SK-N-SH (cell line): ENCODE measurements around the gene PPP2R5C. TPM values are rescaled to one million over a fixed set of nuclear protein-coding genes. Genes with fewer than 3 reads are reported as not detected.

ENCODE experiments used
- CTCF ChIA-PET: fragments of 300-600, 350-600 bp; formaldehyde crosslinking; extraction: SDS; loops from one replicate; lab custom pipeline; 2021; lab: Yijun Ruan, JAX
- POLR2A ChIA-PET: fragments of 350-600 bp; sonication (Branson Sonifier 250); formaldehyde crosslinking; extraction: SDS; loops from one replicate; lab custom pipeline; 2020; ENCODE audit warnings: antibody characterized with exemption, inconsistent platforms; lab: Yijun Ruan, JAX
- DNase-seq: peaks from one replicate; pipeline ENCODE4 v3.0.0; 2012
- H2AFZ ChIP-seq: fragments of 200-600 bp; sonication (generic); 2 replicates; pipeline ENCODE4 v1.8.1; 2016; ENCODE audit warnings: antibody characterized with exemption, mild to moderate bottlenecking, low read depth
- H3F3A ChIP-seq: fragments of 200-600 bp; sonication (generic); replicated peaks from 2 replicates; pipeline ENCODE3; 2016; ENCODE audit warnings: antibody characterized with exemption, mild to moderate bottlenecking; ENCODE audit not compliant: insufficient read depth
- H3K27ac ChIP-seq, 2 experiments: fragments of 200-500 bp in 1 of 2; fragments of 200-600 bp in 1 of 2; sonication (Bioruptor generic) in 1 of 2; sonication (generic), shearing (Covaris generic) in 1 of 2; 2 replicates each; pipeline versions ENCODE4 v1.5.1 to v1.6.1; 2014 to 2016; ENCODE audit warnings: low read depth in 2 of 2, inconsistent platforms in 1 of 2, low read length in 1 of 2, mild to moderate bottlenecking in 1 of 2, mixed read lengths in 1 of 2
- H3K27me3 ChIP-seq: fragments of 200-600 bp; sonication (generic), shearing (Covaris generic); 2 replicates; pipeline ENCODE4 v1.6.1; 2016; ENCODE audit warnings: mixed run types; ENCODE audit not compliant: insufficient read depth
- H3K36me3 ChIP-seq, 2 experiments: fragments of 200-500 bp in 1 of 2; fragments of 200-600 bp in 1 of 2; sonication (Bioruptor generic) in 1 of 2; sonication (generic) in 1 of 2; replicated peaks in 1 of 2; 2 replicates each; pipeline versions ENCODE3 to v1.5.1; 2014 to 2016; ENCODE audit warnings: low read length in 1 of 2, mild to moderate bottlenecking in 1 of 2; ENCODE audit not compliant: insufficient read depth in 2 of 2, control insufficient read depth in 1 of 2
- H3K4me1 ChIP-seq, 2 experiments: fragments of 200-500 bp in 1 of 2; fragments of 200-600 bp in 1 of 2; sonication (Bioruptor generic) in 1 of 2; sonication (generic), shearing (Covaris generic) in 1 of 2; 2 replicates each; pipeline versions ENCODE4 v1.5.1 to v1.6.1; 2014 to 2016; ENCODE audit warnings: low read depth in 1 of 2, low read length in 1 of 2, mixed run types in 1 of 2; ENCODE audit not compliant: insufficient read depth in 2 of 2, control insufficient read depth in 1 of 2
- H3K4me2 ChIP-seq: fragments of 200-600 bp; sonication (generic), shearing (Covaris generic); 2 replicates; pipeline ENCODE4 v1.6.1; 2017; ENCODE audit warnings: mixed run types
- H3K4me3 ChIP-seq, 2 experiments: fragments of 200-500 bp in 1 of 2; fragments of 200-600 bp in 1 of 2; sonication (Bioruptor generic) in 1 of 2; sonication (generic), shearing (Covaris generic) in 1 of 2; 2 replicates each; pipeline versions ENCODE4 v1.5.1 to v1.8.1; 2014 to 2016; ENCODE audit warnings: low read depth in 2 of 2, inconsistent platforms in 1 of 2, low read length in 1 of 2, mild to moderate bottlenecking in 1 of 2, mixed read lengths in 1 of 2, moderate library complexity in 1 of 2
- H3K79me2 ChIP-seq: fragments of 200-600 bp; sonication (generic); 2 replicates; pipeline ENCODE4 v1.8.1; 2017; ENCODE audit warnings: mild to moderate bottlenecking; ENCODE audit not compliant: insufficient read depth
- H3K9ac ChIP-seq: fragments of 200-600 bp; sonication (generic); 2 replicates; pipeline ENCODE4 v1.6.1; 2017; ENCODE audit warnings: mixed run types
- H3K9me2 ChIP-seq: fragments of 200-600 bp; sonication (generic); 2 replicates; pipeline ENCODE4 v1.6.1; 2017; ENCODE audit warnings: mixed run types
- H3K9me3 ChIP-seq: fragments of 200-600 bp; sonication (generic); 2 replicates; pipeline ENCODE4 v1.6.1; 2017; ENCODE audit warnings: mixed run types, mild to moderate bottlenecking, moderate library complexity
- H4K20me1 ChIP-seq: fragments of 200-600 bp; sonication (generic); 2 replicates; pipeline ENCODE4 v1.6.1; 2017; ENCODE audit warnings: mild to moderate bottlenecking, mixed run types; ENCODE audit not compliant: insufficient read depth
- CHD2 ChIP-seq: fragments of 150-350 bp; IDR thresholded peaks from 2 replicates; pipeline ENCODE4 v1.6.1; 2018; ENCODE audit warnings: low read length; ENCODE audit not compliant: partially characterized antibody
- ELF1 ChIP-seq: IDR thresholded peaks from 2 replicates; pipeline ENCODE4 v1.4.0; 2012
- EZH2phosphoT487 ChIP-seq: fragments of 200-600 bp; sonication (generic); IDR thresholded peaks from 2 replicates; pipeline ENCODE4 v1.6.1; 2017; ENCODE audit warnings: low read depth, mixed run types, mild to moderate bottlenecking, antibody characterized with exemption, moderate library complexity, borderline replicate concordance
- FOSL2 ChIP-seq: IDR thresholded peaks from 2 replicates; pipeline ENCODE4 v1.4.0; 2012; ENCODE audit warnings: low read depth, mild to moderate bottlenecking, moderate library complexity, borderline replicate concordance
- FOXJ3 ChIP-seq: sonication (generic); formaldehyde crosslinking; IDR thresholded peaks from 2 replicates; pipeline ENCODE4 v1.5.1; 2020; ENCODE audit warnings: mild to moderate bottlenecking, missing genetic modification reagents
- FOXM1 ChIP-seq: IDR thresholded peaks from 2 replicates; pipeline ENCODE4 v1.4.0; 2012; ENCODE audit warnings: low read depth, mild to moderate bottlenecking
- JUND ChIP-seq: IDR thresholded peaks from 2 replicates; pipeline ENCODE4 v1.4.0; 2012
- MEF2A ChIP-seq: IDR thresholded peaks from 2 replicates; pipeline ENCODE4 v1.4.0; 2012; ENCODE audit warnings: low read depth, borderline replicate concordance
- POLR2AphosphoS5 ChIP-seq: IDR thresholded peaks from 2 replicates; pipeline ENCODE4 v1.6.1; 2012; ENCODE audit warnings: low read depth, low read length
- SMC3 ChIP-seq: IDR thresholded peaks from 2 replicates; pipeline ENCODE4 v1.6.1; 2012; ENCODE audit warnings: low read depth, low read length, improper control_type of control experiment
- TAF1 ChIP-seq: IDR thresholded peaks from 2 replicates; pipeline ENCODE4 v1.6.1; 2012; ENCODE audit warnings: low read depth, mild to moderate bottlenecking, low read length, moderate library complexity, borderline replicate concordance
- WGBS: methylation state at CpG from one replicate; pipeline ENCODE4 v1.1.6; 2017; ENCODE audit warnings: low lambda C conversion rate; 5-methylcytosine and 5-hydroxymethylcytosine counted together
- polyA plus RNA-seq, 3 experiments: library from polyadenylated mRNA; depleted of rRNA; stranded (reverse); fragments of >200 nt; gene quantifications; 2 replicates each; pipeline ENCODE4 v1.2.3, GENCODE V29; 2012
- TF ChIP-seq, protein P1 (sequence below): IDR thresholded peaks from 2 replicates; pipeline ENCODE4 v1.6.1; 2012; ENCODE audit warnings: mild to moderate bottlenecking, low read depth, low read length, moderate library complexity
- TF ChIP-seq, protein P2 (sequence below): fragments of 150-350 bp; IDR thresholded peaks from 2 replicates; pipeline ENCODE4 v1.6.1; 2016; ENCODE audit warnings: mild to moderate bottlenecking, low read depth, low read length
- TF ChIP-seq, protein P3 (sequence below): IDR thresholded peaks from 2 replicates; pipeline ENCODE4 v1.4.0; 2012; ENCODE audit warnings: low read depth, borderline replicate concordance
- TF ChIP-seq, protein P4 (sequence below): fragments of 150-350 bp; IDR thresholded peaks from 2 replicates; pipeline ENCODE4 v1.6.1; 2017; ENCODE audit warnings: antibody characterized with exemption, low read length, low read depth, borderline replicate concordance
- TF ChIP-seq, protein P5 (sequence below): fragments of 200-600 bp; sonication (generic); IDR thresholded peaks from 2 replicates; pipeline ENCODE4 v1.6.1; 2017; ENCODE audit warnings: antibody characterized with exemption, mild to moderate bottlenecking, moderate library complexity
- TF ChIP-seq, protein P6 (sequence below): IDR thresholded peaks from 2 replicates; pipeline ENCODE4; 2012

PPP2R5C gene
- polyA plus RNA-seq, 1 of the 3 experiments (the other 2 are of a cell fraction), result 43.7 TPM

DNA sequence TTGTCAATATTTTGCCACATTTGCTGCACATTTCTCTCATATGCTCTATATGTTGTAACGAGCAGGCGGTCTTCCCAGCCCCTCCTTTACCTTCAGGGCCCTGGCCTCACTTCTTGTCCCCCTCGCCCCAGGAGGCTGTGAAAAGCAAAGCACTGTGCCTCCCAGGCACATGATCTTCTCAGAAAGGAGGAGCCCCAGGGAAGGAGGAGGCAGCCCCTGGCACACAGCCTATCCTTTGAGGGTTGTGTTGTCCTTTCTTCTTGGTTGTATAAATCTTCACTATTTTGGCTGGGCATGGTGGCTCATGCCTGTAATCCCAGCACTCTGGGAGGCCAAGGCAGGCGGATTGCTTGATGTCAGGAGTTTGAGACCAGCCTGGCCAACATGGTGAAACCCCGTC lies 77.0 kb downstream of the PPP2R5C start (continued):
- TF ChIP-seq, protein P1, sequence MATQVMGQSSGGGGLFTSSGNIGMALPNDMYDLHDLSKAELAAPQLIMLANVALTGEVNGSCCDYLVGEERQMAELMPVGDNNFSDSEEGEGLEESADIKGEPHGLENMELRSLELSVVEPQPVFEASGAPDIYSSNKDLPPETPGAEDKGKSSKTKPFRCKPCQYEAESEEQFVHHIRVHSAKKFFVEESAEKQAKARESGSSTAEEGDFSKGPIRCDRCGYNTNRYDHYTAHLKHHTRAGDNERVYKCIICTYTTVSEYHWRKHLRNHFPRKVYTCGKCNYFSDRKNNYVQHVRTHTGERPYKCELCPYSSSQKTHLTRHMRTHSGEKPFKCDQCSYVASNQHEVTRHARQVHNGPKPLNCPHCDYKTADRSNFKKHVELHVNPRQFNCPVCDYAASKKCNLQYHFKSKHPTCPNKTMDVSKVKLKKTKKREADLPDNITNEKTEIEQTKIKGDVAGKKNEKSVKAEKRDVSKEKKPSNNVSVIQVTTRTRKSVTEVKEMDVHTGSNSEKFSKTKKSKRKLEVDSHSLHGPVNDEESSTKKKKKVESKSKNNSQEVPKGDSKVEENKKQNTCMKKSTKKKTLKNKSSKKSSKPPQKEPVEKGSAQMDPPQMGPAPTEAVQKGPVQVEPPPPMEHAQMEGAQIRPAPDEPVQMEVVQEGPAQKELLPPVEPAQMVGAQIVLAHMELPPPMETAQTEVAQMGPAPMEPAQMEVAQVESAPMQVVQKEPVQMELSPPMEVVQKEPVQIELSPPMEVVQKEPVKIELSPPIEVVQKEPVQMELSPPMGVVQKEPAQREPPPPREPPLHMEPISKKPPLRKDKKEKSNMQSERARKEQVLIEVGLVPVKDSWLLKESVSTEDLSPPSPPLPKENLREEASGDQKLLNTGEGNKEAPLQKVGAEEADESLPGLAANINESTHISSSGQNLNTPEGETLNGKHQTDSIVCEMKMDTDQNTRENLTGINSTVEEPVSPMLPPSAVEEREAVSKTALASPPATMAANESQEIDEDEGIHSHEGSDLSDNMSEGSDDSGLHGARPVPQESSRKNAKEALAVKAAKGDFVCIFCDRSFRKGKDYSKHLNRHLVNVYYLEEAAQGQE, result no peak

DNA sequence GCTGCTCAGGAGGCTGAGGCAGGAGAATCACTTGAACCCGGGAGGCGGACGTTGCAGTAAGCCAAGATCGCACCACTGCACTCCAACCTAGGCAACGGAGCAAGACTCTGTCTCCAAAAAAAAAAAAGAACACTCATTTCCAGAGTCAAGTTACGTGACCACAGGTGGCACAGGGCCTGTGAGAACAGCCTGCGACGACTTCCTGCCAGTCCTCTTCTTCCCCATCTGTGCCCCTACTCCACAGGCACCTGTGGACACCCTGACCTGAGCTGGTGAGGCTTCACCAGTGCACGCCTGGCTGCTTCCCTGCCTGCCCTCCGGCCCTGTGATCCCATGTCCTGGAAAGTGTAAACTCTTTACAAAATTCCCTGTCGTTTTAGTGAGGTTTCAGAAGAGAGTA lies 77.7 kb downstream of the PPP2R5C start:
- ChIA-PET POLR2A (interaction anchor here (0.5 kb wide), 1 partner anchor 30 kb away, joined by 3 read pairs; no protein-coding TSS in a partner anchor), CTCF (no interaction called here)
- Histone ChIP-seq H3F3A (no peaks in the 10 kb centered on the region), H4K20me1 (peaks cover 65% of the 10 kb centered on the region), H3K36me3 (peaks cover 7 to 8% of the 10 kb centered on the region in 2 experiments), H3K79me2 (peaks cover 98% of the 10 kb centered on the region), H3K9me2 (no peaks in the 10 kb centered on the region), H2AFZ (no peak overlapping the region), H3K27ac (peak overlapping the region in 1 of 2 experiments; percentile 99; a peak in 2 of 4 replicates), H3K9me3 (no peaks in the 10 kb centered on the region), H3K27me3 (no peaks in the 10 kb centered on the region), H3K4me2 (no peak overlapping the region), H3K4me1 (peaks cover 10 to 77% of the 10 kb centered on the region in 2 experiments), H3K9ac (no peak overlapping the region), H3K4me3 (no peak overlapping the region)
- no peak for DNase-seq
- WGBS, result 87% methylated on average over 11 of the region's 11 CpGs
- TF ChIP-seq, protein P2, sequence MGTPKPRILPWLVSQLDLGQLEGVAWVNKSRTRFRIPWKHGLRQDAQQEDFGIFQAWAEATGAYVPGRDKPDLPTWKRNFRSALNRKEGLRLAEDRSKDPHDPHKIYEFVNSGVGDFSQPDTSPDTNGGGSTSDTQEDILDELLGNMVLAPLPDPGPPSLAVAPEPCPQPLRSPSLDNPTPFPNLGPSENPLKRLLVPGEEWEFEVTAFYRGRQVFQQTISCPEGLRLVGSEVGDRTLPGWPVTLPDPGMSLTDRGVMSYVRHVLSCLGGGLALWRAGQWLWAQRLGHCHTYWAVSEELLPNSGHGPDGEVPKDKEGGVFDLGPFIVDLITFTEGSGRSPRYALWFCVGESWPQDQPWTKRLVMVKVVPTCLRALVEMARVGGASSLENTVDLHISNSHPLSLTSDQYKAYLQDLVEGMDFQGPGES, result no peak
- TF ChIP-seq MEF2A (no peak), JUND (no peak), FOSL2 (no peak), EZH2phosphoT487 (no peak), FOXJ3 (CRISPR knock-in tag) (no peak), POLR2AphosphoS5 (no peak), ELF1 (no peak), SMC3 (no peak), FOXM1 (no peak), CHD2 (no peak), TAF1 (no peak)
- TF ChIP-seq, protein P3, sequence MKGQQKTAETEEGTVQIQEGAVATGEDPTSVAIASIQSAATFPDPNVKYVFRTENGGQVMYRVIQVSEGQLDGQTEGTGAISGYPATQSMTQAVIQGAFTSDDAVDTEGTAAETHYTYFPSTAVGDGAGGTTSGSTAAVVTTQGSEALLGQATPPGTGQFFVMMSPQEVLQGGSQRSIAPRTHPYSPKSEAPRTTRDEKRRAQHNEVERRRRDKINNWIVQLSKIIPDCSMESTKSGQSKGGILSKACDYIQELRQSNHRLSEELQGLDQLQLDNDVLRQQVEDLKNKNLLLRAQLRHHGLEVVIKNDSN, result no peak
- TF ChIP-seq, protein P4, sequence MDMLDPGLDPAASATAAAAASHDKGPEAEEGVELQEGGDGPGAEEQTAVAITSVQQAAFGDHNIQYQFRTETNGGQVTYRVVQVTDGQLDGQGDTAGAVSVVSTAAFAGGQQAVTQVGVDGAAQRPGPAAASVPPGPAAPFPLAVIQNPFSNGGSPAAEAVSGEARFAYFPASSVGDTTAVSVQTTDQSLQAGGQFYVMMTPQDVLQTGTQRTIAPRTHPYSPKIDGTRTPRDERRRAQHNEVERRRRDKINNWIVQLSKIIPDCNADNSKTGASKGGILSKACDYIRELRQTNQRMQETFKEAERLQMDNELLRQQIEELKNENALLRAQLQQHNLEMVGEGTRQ, result no peak
- TF ChIP-seq, protein P1, result no peak
- TF ChIP-seq, protein P5, sequence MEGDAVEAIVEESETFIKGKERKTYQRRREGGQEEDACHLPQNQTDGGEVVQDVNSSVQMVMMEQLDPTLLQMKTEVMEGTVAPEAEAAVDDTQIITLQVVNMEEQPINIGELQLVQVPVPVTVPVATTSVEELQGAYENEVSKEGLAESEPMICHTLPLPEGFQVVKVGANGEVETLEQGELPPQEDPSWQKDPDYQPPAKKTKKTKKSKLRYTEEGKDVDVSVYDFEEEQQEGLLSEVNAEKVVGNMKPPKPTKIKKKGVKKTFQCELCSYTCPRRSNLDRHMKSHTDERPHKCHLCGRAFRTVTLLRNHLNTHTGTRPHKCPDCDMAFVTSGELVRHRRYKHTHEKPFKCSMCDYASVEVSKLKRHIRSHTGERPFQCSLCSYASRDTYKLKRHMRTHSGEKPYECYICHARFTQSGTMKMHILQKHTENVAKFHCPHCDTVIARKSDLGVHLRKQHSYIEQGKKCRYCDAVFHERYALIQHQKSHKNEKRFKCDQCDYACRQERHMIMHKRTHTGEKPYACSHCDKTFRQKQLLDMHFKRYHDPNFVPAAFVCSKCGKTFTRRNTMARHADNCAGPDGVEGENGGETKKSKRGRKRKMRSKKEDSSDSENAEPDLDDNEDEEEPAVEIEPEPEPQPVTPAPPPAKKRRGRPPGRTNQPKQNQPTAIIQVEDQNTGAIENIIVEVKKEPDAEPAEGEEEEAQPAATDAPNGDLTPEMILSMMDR, result no peak
- TF ChIP-seq, protein P6, sequence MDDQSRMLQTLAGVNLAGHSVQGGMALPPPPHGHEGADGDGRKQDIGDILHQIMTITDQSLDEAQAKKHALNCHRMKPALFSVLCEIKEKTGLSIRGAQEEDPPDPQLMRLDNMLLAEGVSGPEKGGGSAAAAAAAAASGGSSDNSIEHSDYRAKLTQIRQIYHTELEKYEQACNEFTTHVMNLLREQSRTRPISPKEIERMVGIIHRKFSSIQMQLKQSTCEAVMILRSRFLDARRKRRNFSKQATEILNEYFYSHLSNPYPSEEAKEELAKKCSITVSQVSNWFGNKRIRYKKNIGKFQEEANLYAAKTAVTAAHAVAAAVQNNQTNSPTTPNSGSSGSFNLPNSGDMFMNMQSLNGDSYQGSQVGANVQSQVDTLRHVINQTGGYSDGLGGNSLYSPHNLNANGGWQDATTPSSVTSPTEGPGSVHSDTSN, result no peak
